Neutrophil (primary cell): Measurements from ENCODE around the gene CAMTA1.

ENCODE experiments used
- H3K27ac ChIP-seq: fragments of 200-600 bp; sonication (generic); 2 replicates; pipeline ENCODE4 v1.5.1; 2016; ENCODE audit warnings: mild to moderate bottlenecking, moderate library complexity
- H3K27me3 ChIP-seq: fragments of 200-600 bp; sonication (generic); 2 replicates; pipeline ENCODE4 v1.6.0; 2016; ENCODE audit warnings: mild to moderate bottlenecking
- H3K36me3 ChIP-seq: fragments of 200-600 bp; sonication (generic); 2 replicates; pipeline ENCODE4 v1.5.1; 2017
- H3K4me1 ChIP-seq, 2 experiments: fragments of 200-600 bp in 1 of 2; sonication (generic) in 1 of 2; 1 replicate in 1 of 2; 2 replicates in 1 of 2; pipeline versions ENCODE4 v1.5.1 to v1.6.1; 2013 to 2016; ENCODE audit warnings: low read depth in 1 of 2, low read length in 1 of 2, mild to moderate bottlenecking in 1 of 2, moderate library complexity in 1 of 2; ENCODE audit not compliant: control insufficient read depth in 1 of 2, insufficient read depth in 1 of 2
- H3K4me3 ChIP-seq, 2 experiments: fragments of 200-600 bp in 1 of 2; sonication (generic) in 1 of 2; 1 replicate in 1 of 2; 2 replicates in 1 of 2; pipeline ENCODE4 v1.5.1; 2013 to 2016; ENCODE audit warnings: low read depth in 1 of 2, low read length in 1 of 2, mild to moderate bottlenecking in 1 of 2, moderate library complexity in 1 of 2
- H3K9me3 ChIP-seq: fragments of 200-600 bp; sonication (generic); 2 replicates; pipeline ENCODE4 v1.5.1; 2016
- TF ChIP-seq, protein P1 (sequence below): fragments of 200-600 bp; sonication (generic); IDR thresholded peaks from 2 replicates; pipeline ENCODE4 v1.5.1; 2016; ENCODE audit warnings: antibody characterized with exemption

The CAMTA1 gene

GRCh38 chr1:7508052-7508933, 723.0 kb downstream of the CAMTA1 start:
- H3K27me3 ChIP-seq, result no peaks in the 10 kb centered on the region
- H3K9me3 ChIP-seq, result no peaks in the 10 kb centered on the region
- H3K4me1 ChIP-seq, result no peaks in the 10 kb centered on the region
- no peak overlapping the region for H3K4me3 ChIP-seq
- H3K36me3 ChIP-seq, result no peaks in the 10 kb centered on the region
- no peak overlapping the region for H3K27ac ChIP-seq
- TF ChIP-seq, protein P1, sequence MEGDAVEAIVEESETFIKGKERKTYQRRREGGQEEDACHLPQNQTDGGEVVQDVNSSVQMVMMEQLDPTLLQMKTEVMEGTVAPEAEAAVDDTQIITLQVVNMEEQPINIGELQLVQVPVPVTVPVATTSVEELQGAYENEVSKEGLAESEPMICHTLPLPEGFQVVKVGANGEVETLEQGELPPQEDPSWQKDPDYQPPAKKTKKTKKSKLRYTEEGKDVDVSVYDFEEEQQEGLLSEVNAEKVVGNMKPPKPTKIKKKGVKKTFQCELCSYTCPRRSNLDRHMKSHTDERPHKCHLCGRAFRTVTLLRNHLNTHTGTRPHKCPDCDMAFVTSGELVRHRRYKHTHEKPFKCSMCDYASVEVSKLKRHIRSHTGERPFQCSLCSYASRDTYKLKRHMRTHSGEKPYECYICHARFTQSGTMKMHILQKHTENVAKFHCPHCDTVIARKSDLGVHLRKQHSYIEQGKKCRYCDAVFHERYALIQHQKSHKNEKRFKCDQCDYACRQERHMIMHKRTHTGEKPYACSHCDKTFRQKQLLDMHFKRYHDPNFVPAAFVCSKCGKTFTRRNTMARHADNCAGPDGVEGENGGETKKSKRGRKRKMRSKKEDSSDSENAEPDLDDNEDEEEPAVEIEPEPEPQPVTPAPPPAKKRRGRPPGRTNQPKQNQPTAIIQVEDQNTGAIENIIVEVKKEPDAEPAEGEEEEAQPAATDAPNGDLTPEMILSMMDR, result no peak

GRCh38 chr1:7508934-7509519, 723.8 kb downstream of the CAMTA1 start:
- no peaks in the 10 kb centered on the region for H3K9me3 ChIP-seq
- no peaks in the 10 kb centered on the region for H3K4me1 ChIP-seq
- TF ChIP-seq, protein P1, result no peak
- H3K4me3 ChIP-seq, result no peak overlapping the region
- no peaks in the 10 kb centered on the region for H3K36me3 ChIP-seq
- no peak overlapping the region for H3K27ac ChIP-seq
- no peaks in the 10 kb centered on the region for H3K27me3 ChIP-seq

- TF ChIP-seq, protein P1, result no peak
- no peaks in the 10 kb centered on the region for H3K9me3 ChIP-seq
- no peaks in the 10 kb centered on the region for H3K27me3 ChIP-seq
- H3K36me3 ChIP-seq, result no peaks in the 10 kb centered on the region
- H3K4me1 ChIP-seq, result no peaks in the 10 kb centered on the region
- H3K4me3 ChIP-seq, result no peak overlapping the region
- H3K27ac ChIP-seq, result no peak overlapping the region
Measured at GRCh38 chr1:7509598-7509997, 724.3 kb downstream of the CAMTA1 start.

DNA sequence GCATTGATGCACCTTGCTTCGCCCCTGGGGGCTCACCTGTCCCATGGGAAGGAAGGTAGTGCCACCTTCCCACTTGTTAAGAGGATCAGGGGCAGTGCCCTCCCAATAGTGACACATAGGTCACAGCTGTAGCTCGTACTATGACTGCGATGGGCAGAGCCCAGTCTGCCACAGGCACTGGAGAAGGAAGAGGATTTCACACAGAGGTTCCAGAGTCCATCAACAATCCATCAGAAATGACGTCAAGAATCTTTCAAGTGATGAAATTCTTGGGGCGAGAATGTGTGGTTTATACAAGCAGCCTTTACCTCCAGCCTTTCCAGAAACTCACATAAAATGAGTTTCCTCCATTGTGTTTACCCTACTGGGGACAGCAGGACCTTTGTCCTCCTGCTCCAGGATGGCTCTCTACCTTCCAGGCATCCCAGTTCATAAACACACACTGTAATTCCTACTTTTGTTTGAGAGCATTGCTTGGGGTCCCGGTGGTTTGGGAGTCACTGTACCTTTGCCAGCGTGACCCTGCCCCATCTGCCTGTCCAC, 725.2 kb downstream of the CAMTA1 start:
- H3K4me1 ChIP-seq, result no peaks in the 10 kb centered on the region
- no peaks in the 10 kb centered on the region for H3K36me3 ChIP-seq
- TF ChIP-seq, protein P1, result no peak
- no peak overlapping the region for H3K4me3 ChIP-seq
- H3K27me3 ChIP-seq, result no peaks in the 10 kb centered on the region
- no peaks in the 10 kb centered on the region for H3K9me3 ChIP-seq
- H3K27ac ChIP-seq, result no peak overlapping the region

DNA sequence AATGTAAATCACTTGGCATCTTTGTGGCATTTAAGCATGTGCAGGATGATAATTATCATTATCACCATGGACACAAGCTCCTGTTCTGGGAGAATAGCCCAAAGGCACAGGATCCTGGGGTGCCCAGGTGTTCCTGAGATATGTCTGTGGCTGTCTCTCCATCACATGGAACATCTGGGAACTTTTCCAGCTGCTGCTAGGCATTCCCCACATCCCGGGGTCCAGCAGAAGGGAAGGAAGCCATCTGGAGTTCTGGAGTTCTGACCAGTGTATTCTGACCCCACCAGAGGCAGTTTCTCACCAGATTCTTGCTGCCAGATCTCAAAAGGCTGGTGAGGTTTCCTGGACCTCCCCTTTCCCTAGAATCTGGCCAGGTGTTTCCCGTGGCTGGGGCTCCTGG, 726.1 kb downstream of the CAMTA1 start:
- Histone ChIP-seq H3K27me3 (no peaks in the 10 kb centered on the region), H3K27ac (no peak overlapping the region), H3K4me3 (no peak overlapping the region), H3K4me1 (no peaks in the 10 kb centered on the region), H3K36me3 (no peaks in the 10 kb centered on the region), H3K9me3 (no peaks in the 10 kb centered on the region)
- TF ChIP-seq, protein P1, result no peak
